ENCODE measurements around the gene PI4KA. TPM values are rescaled to one million over a fixed set of nuclear protein-coding genes. Genes with fewer than 3 reads are reported as not detected.

PI4KA gene
- total and polyA plus RNA-seq, 4 donors, result 19.4 to 47.5 (median 36.3) TPM

DNA sequence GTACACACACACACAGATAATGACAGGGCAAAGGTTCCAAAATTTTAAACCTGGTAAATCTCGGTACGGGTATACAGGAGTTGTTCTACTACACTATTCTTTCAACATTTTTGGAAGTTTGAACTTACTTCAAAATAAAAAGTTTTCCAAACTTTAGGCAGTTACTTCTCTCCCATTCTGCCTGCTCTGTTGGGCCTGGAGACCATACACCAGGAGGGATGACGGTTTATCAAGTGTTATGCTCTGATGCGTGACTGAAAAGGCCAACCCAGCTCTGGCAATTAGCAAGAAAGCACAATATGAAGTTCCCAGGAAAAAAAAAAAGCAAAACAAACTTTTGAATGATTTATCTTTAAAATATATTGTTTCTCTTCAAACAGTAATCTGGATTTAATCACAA is 83.7 kb downstream of the PI4KA start:
- WGBS, result 50% methylated on average over 4 of the region's 4 CpGs
- peak; percentile 7 to 28 for TF ChIP-seq HNF4A (conservative IDR thresholded peaks at IDR 0.05)
- no peak for TF ChIP-seq FOXA2 (IDR thresholded peaks at IDR 0.05)
- TF ChIP-seq, protein P1, sequence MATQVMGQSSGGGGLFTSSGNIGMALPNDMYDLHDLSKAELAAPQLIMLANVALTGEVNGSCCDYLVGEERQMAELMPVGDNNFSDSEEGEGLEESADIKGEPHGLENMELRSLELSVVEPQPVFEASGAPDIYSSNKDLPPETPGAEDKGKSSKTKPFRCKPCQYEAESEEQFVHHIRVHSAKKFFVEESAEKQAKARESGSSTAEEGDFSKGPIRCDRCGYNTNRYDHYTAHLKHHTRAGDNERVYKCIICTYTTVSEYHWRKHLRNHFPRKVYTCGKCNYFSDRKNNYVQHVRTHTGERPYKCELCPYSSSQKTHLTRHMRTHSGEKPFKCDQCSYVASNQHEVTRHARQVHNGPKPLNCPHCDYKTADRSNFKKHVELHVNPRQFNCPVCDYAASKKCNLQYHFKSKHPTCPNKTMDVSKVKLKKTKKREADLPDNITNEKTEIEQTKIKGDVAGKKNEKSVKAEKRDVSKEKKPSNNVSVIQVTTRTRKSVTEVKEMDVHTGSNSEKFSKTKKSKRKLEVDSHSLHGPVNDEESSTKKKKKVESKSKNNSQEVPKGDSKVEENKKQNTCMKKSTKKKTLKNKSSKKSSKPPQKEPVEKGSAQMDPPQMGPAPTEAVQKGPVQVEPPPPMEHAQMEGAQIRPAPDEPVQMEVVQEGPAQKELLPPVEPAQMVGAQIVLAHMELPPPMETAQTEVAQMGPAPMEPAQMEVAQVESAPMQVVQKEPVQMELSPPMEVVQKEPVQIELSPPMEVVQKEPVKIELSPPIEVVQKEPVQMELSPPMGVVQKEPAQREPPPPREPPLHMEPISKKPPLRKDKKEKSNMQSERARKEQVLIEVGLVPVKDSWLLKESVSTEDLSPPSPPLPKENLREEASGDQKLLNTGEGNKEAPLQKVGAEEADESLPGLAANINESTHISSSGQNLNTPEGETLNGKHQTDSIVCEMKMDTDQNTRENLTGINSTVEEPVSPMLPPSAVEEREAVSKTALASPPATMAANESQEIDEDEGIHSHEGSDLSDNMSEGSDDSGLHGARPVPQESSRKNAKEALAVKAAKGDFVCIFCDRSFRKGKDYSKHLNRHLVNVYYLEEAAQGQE (IDR thresholded peaks at IDR 0.05), result peak; percentile 12
- peak overlapping the region; percentile 76 to 96 for H3K27ac ChIP-seq (ENCODE audit: low read depth in 1 of 2, low read length in 2 of 2)
- peaks cover 18 to 52% (median 38%) of the 10 kb centered on the region in 4 donors for H3K4me1 ChIP-seq (ENCODE audit: control insufficient read depth in 4 of 4, insufficient read depth in 4 of 4, low read length in 3 of 4)
- no peaks in the 10 kb centered on the region for H3K9me3 ChIP-seq (ENCODE audit: control insufficient read depth in 4 of 4, low read length in 3 of 4)
- no peak for DNase-seq (ENCODE audit: low spot score)
- H3K36me3 ChIP-seq (ENCODE audit: control insufficient read depth in 4 of 4, insufficient read depth in 3 of 4, low read depth in 1 of 4, low read length in 3 of 4), result peaks cover 0 to 7% (median 1%) of the 10 kb centered on the region in 4 donors
- H3K27me3 ChIP-seq (ENCODE audit: control insufficient read depth in 4 of 4, insufficient read depth in 4 of 4, low read length in 3 of 4), result no peaks in the 10 kb centered on the region
- H3K9ac ChIP-seq (ENCODE audit: low read depth in 1 of 2, low read length in 2 of 2), result peak overlapping the region; percentile 70 to 99
- H3K4me3 ChIP-seq (ENCODE audit: low read depth in 1 of 3, low read length in 3 of 3), result peak overlapping the region; percentile 30 to 75 (median 49)

DNA sequence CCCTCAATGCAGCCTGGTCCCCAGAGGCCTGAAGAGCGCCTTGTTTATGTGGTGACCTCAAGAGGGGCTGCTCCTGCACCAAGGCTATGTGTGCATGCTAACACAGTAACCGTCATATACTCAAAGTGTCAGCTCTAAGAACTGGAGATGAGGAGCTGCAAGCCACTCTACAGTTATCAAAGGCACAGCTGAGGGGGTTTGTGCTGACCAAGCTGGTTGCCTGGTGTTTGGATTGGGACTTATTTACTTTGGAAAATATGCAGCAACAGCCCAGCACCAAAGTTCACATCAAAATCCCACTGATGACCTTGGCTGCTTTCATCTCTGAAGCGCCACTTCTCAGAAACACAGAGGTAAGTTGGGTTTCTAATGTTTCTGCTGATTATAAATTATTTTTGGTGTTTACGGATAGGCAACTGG is 84.8 kb downstream of the PI4KA start, which contains the start of gene SERPIND1:
Gene SERPIND1 (plus strand): TSS at position 321 of the 420 bp plus-strand sequence. CDS start 5,200 bp downstream, outside the sequence.
- H3K27me3 ChIP-seq (ENCODE audit: control insufficient read depth in 4 of 4, insufficient read depth in 4 of 4, low read length in 3 of 4), result no peaks in the 10 kb centered on the region
- peak; percentile 45 for DNase-seq (ENCODE audit: low spot score)
- H3K9ac ChIP-seq (ENCODE audit: low read depth in 1 of 2, low read length in 2 of 2), result peak within 1 kb of the TSS; percentile 70 to 99
- peaks cover 0 to 2% (median 0%) of the 10 kb centered on the region in 4 donors for H3K36me3 ChIP-seq (ENCODE audit: control insufficient read depth in 4 of 4, insufficient read depth in 3 of 4, low read depth in 1 of 4, low read length in 3 of 4)
- H3K4me3 ChIP-seq (ENCODE audit: low read depth in 1 of 3, low read length in 3 of 3), result peak within 1 kb of the TSS; percentile 30 to 75 (median 49)
- no peaks in the 10 kb centered on the region for H3K9me3 ChIP-seq (ENCODE audit: control insufficient read depth in 4 of 4, low read length in 3 of 4)
- peaks cover 18 to 42% (median 28%) of the 10 kb centered on the region in 4 donors for H3K4me1 ChIP-seq (ENCODE audit: control insufficient read depth in 4 of 4, insufficient read depth in 4 of 4, low read length in 3 of 4)
- WGBS, result 44% methylated on average over 4 of the region's 4 CpGs
- TF ChIP-seq, protein P2, sequence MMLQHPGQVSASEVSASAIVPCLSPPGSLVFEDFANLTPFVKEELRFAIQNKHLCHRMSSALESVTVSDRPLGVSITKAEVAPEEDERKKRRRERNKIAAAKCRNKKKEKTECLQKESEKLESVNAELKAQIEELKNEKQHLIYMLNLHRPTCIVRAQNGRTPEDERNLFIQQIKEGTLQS (IDR thresholded peaks at IDR 0.05), result peak; percentile 65
- TF ChIP-seq CTCF (IDR thresholded peaks at IDR 0.05; ENCODE audit: low read depth, low read length, missing input control), result no peak
- peak; percentile 91 for TF ChIP-seq FOXA1 (IDR thresholded peaks at IDR 0.05)
- TF ChIP-seq GABPA (IDR thresholded peaks at IDR 0.05 in 1 of 2, conservative IDR thresholded peaks at IDR 0.05 in 1 of 2), result no peak
- TF ChIP-seq YY1 (IDR thresholded peaks at IDR 0.05), result peak; percentile 53
- peak; percentile 98 for TF ChIP-seq TAF1 (conservative IDR thresholded peaks at IDR 0.05)
- peak; percentile 69 for TF ChIP-seq HNF4G (IDR thresholded peaks at IDR 0.05)
- TF ChIP-seq, protein P3, sequence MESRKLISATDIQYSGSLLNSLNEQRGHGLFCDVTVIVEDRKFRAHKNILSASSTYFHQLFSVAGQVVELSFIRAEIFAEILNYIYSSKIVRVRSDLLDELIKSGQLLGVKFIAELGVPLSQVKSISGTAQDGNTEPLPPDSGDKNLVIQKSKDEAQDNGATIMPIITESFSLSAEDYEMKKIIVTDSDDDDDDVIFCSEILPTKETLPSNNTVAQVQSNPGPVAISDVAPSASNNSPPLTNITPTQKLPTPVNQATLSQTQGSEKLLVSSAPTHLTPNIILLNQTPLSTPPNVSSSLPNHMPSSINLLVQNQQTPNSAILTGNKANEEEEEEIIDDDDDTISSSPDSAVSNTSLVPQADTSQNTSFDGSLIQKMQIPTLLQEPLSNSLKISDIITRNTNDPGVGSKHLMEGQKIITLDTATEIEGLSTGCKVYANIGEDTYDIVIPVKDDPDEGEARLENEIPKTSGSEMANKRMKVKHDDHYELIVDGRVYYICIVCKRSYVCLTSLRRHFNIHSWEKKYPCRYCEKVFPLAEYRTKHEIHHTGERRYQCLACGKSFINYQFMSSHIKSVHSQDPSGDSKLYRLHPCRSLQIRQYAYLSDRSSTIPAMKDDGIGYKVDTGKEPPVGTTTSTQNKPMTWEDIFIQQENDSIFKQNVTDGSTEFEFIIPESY (IDR thresholded peaks at IDR 0.05), result peak; percentile 64
- peak; percentile 87 to 90 for TF ChIP-seq HNF4A (conservative IDR thresholded peaks at IDR 0.05)
- peak; percentile 25 to 31 for TF ChIP-seq RAD21 (IDR thresholded peaks at IDR 0.05)
- peak in 1 of 2 donors; percentile 59 for TF ChIP-seq EGR1 (IDR thresholded peaks at IDR 0.05; ENCODE audit: low read depth in 2 of 2)
- peak; percentile 99 for TF ChIP-seq FOXA2 (IDR thresholded peaks at IDR 0.05)
- TF ChIP-seq RXRA (IDR thresholded peaks at IDR 0.05), result peak; percentile 76 to 87
- peak; percentile 86 for TF ChIP-seq SP1 (IDR thresholded peaks at IDR 0.05)
- TF ChIP-seq, protein P1 (IDR thresholded peaks at IDR 0.05), result peak; percentile 81
- TF ChIP-seq NR2F2 (IDR thresholded peaks at IDR 0.05), result no peak
- peak in 1 of 2 donors; percentile 75 for TF ChIP-seq JUND (IDR thresholded peaks at IDR 0.05)
- TF ChIP-seq, protein P4, sequence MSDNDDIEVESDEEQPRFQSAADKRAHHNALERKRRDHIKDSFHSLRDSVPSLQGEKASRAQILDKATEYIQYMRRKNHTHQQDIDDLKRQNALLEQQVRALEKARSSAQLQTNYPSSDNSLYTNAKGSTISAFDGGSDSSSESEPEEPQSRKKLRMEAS (IDR thresholded peaks at IDR 0.05), result peak; percentile 77
- H3K27ac ChIP-seq (ENCODE audit: low read depth in 1 of 2, low read length in 2 of 2), result peak within 1 kb of the TSS; percentile 76 to 96

Data from liver (tissue), 9 donors.